ENCODE measurements around the gene SORCS1.

SORCS1 gene

DNA sequence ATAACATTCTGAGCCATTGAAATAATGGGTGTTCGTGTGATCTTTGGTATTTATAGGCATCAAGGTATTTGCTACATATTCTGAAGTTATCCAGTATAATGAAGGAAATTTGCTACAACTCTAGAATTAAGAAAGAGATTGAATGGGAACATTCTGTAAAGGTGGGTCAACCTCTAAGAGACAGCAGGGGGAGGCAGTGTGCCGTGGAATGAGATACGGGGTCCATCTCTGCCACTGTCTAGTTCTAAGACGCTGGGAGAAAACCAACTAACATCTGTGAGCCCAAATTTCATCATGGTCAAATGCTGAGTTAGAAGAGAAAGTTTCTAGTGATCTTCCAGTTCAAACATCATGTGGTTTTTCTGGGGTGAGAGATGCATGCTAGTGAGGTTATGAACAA lies 368.9 kb downstream of the SORCS1 start:
- DNase-seq: no peak

DNA sequence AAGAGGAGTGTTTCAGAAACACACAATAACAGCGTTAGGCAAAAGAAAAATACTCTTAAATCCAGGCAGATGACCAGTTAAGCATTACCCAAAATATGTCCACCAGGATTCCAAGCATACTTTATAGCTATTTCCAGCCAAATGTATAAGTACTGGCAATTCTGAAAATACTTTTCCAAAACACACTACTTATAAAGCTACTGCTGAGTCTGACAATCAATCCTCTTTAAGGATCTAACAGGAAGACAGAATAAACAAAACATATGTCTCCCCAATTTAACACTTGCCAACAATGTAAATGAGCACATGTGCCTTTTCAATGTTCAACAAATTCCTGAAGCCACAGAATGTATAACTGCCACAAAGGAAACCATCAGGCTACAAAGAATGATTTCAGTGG lies 370.9 kb downstream of the SORCS1 start:
- no peak for DNase-seq

DNA sequence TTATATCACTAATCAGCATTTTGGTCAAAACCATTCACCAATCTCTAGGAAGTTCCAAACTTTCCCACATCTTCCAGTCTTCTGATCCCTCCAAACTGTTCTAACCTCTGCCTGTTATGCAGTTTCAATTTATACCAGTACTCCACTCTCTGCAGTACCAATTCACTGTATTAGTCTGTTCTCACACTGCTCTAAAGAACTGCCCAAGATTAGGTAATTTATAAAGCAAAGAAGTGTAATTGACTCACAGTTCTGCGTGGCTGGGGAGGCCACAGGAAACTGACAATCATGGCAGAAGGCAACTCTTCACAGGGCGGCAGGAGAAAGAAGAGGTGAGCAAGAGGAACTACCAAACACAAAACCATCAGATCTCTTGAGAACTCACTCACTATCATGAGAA lies 374.9 kb downstream of the SORCS1 start:
- no peak for DNase-seq

DNA sequence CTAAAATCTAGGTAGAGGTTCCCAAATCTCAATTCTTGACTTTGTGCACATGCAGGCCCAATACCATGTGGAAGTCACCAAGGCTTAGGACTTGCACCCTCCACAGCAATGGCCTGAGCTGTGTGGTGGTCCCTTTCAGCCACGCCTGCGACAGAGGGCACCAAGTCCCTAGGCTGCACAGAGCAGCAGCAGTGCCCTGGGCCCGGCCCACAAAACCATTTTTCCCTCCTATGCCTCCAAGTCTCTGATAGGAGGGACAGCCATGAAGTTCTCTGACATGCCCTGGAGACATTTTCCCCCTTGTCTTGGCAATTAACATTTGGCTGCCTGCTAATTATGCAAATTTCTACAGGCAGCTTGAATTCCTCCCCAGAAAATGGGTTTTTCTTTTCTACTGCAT lies 375.5 kb downstream of the SORCS1 start:
- no peak for DNase-seq

DNA sequence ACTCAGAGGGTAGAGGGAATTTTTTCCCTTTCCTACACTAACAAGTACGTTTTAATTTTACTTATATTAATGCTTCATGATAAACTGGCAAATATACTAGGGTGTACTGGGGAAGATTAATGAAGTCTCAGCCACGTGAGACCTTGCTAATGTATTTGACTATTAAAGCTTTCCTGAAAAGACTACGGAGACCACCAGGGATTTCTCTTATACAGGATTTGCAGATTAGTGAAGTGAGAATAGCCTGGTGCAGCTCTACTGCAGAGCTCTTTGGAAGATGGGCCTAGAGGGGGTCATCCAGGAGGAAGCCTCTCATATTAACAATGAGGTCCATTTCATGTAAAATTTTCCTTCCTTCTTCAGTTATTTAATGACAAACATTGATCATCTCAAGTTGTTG lies 379.0 kb downstream of the SORCS1 start:
- DNase-seq: no peak

DNA sequence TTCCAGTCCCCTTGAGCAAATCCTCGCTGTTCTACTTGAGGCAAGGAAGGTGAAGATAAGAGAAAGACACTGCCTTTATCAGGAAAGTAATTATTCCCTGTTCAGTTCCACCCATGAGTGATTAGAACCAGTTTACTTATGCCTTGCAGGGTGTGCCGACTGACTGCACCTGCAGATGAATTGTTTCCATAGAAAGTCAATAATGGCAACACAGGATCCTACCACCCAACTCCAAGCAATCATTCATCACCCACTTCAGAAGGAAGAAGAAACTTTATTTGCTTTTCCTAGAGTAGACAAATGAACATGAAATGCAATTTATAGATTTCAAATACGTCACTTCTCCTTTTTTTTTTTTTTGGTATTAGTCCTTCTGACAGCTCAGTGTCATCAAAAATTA lies 383.9 kb downstream of the SORCS1 start:
- DNase-seq: no peak

DNA sequence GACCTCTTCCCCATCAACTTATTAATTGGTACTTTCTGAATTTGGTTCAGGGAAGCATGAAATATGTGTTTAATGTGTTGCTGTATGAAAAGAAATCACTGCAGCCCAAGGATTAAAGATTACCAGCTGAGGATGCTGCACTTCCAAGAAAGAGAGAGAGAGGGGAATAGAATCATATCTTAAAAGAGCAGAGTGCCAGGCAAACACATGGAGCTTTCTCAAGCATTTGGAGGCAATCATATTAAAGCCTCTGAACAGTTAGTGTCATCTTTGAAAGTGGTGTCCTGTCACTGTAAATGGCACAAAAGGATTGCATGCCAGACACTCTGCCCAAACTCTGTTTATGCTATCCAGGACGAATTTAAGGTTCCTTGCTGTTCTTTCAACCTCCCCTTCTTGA lies 386.7 kb downstream of the SORCS1 start:
- DNase-seq: no peak

DNA sequence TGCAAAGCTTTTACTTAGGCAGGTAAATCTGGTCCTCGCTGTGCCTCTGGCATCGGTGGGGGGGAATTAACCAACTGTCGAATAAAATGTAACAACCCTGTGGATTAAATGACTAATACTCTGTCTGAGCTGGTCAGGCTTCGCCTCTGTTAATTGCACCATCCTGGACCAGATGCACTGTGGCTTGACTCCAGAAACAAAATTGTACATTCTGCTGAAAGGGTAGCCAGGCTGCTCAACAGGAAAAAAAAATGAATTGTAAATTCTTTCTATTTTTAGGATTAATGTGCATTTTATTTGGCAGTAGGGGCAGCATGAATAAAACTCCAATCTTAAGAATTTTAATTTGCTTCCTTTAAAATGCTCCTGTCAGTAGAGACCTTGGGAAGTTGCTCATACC lies 389.4 kb downstream of the SORCS1 start:
- DNase-seq: no peak

DNA sequence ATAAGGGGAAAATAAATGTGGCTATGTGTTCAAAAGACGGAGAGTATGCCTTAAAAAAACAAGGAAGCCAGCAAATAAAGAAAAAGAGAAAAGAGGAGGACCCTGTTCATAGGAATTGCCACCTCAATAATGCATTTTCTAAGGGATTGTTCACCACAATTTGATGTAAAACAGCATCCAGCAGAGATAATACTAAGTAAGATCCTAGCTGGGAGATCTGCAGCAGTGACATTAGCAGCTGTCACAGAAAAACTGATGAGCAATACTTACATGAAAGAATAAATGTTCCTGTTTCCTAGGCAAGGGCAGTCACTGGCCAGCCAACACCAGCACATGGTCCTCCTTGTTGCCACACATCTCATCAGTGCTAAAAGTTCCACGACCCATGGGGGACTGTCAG lies 391.5 kb downstream of the SORCS1 start:
- DNase-seq: no peak

DNA sequence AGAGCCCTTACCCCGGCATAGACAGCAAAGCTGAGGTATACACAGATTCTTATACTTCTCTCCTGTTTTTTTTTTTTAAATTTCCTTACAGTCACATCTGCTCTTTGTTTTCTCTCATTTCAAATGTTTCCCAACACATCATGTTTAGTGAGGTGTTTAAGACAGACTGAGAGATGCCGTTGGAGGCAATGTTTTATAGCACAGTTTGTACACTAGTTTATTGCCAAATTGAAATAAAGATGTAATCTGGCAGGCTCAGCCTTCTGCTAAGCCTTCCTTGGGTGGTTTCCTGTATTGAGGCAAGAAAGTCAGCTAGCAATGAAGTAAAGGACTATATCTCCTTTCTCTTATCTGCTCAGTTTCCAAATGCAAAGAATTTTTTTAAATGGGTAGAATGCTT lies 393.4 kb downstream of the SORCS1 start:
- no peak for DNase-seq

DNA sequence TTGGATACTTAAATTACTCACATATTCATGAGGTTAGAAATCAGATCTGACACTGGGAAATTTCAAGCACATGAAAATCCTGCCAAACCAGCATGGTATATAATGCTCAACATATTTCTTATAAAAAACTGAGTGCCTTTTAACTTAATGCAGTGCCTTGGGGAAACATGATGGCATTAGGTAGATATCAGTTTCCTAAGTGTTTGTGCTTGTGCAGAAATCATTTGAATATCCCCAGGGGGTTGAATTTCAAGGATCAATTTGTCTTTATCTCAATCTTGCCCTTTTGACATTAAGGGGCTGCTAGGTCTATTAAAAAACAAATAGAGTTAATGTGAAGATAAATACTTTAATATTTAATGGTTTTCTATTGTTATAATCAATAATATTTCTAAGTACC lies 396.3 kb downstream of the SORCS1 start:
- DNase-seq: no peak

DNA sequence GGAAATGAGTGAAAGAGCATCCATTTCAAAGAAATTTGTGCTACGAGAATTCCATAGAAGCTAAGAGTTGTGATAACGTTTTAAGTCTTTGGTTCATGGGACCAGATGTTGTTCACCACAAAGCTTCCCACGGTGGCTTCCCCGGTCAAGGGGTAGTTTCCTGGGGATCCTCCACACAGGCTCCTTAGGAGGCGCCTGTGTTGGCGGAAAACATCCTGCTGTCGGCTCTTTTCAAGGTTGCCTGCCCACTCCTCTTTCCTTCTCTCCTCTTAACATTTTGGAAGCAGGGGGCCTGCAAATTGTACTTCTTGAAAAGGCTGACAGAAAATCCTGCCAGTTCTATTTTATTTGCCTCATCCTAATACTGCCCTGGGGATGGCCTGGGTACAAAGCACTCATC lies 398.6 kb downstream of the SORCS1 start:
- no peak for DNase-seq

DNA sequence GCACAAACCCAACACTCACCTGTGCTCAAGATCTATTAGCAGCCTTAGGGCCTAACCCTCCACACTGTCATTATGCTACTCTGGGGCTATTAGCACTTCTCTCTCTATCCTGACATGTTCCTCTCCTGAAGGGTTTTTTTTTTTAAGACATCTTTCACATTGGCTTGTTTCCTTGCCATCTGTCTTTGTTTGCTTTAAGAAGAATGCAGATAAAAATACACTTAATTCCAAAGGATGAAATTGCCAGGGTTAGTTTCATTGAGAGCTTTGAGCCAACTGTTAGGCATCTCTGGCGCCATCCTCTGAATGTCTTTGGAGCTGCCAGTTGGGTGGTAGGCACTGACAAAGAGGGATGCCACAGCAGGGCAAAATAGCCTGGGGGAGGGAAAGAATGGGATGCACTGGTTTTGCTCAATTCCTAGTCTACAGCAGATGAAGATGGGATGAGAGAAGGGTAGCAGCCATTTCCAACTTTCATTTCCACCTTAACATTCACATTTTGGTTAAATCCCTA lies 399.2 kb downstream of the SORCS1 start:
- no peak for DNase-seq

DNA sequence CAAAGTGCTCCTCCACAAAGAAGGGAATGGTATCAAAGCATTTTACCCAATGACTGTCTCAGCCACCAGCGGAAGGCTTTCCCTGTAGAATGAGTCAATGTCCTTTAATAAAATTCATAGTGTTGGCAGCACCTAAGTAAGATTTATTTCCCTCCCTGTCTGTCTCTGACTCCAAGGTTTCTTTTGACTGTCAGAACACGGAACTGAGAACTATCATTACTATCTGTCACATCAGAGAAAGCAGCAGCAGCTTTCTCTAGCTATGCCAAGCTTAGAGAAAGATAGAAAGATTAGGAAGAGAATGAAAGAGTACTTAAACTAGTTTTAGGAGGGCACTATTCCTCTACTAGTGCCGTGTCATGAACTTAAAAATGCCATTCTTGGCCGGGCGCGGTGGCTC lies 400.1 kb downstream of the SORCS1 start:
- DNase-seq: no peak

DNA sequence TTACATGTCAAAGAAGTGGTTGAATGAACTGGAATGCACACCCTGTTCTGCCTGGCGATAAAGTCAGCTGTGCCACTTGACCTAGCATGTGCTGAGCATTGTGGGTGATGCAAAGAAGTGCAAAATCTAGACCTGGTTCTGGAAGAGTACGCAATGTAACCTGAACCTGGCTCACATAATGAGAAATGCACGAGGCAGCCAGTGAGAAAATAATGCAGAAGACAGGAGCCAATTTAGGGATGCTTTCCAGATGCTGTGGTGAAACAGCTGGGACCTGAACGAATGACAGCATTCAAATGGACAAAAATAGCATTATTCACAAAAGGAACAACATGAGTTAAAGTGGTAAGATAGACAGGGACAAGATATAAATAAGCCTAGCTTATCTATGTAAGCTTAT lies 402.6 kb downstream of the SORCS1 start:
- DNase-seq: no peak

DNA sequence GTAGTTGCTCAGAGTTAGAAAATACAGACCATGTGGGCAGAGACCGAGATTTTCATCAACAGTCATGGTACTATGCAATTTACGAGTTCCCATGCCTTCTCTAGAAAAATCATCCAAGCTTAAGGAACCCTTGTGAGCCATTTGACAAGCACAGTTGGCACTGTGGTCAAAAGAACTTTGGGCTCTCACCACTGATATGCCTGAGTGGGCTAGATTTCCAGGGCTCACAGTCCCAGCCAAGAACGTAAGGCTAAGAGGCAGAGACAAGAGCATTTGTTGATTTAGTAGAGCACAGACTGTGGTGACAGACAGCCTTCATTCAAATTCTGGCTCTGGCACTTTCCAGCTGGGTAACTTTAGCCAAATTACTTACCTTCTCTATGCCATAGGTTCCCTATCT lies 407.0 kb downstream of the SORCS1 start:
- no peak for DNase-seq

DNA sequence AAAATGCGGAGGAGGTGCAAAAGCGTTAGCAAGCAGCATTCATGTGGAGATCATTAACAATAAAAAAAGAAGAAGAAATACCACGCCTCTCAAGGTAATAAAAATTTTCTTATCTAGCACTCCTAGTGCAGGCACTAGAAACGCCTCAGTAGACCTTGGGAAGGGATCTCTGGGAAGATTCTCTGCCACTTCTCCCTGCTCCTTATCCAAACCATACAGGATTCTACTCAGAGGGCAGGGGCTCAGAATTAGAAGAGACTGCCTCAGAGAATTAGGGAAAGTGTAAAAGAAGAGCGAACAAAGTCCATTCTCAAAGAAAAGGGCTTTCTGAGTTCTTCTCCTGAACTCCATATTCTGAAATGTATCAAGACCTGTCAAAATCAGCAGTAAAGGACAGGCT lies 413.4 kb downstream of the SORCS1 start:
- no peak for DNase-seq

DNA sequence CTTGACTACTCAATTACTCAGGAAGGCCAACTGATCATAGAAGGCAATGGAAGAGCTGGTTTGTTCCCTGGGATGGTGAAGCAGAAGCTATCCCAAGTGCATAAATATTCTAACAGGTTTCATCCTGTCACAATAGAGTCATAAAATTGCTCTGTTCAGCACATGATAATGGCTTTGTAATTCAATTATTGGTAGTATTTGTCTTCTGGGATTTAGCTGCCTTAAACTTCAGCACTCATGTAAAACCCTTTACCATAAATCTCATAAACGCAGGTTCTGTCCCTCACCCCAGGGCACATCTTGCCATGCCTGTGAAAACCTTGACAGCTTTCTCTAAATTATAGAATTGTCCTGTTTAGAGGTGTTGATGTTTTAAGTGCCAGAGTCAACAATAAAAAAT lies 417.6 kb downstream of the SORCS1 start:
- DNase-seq: no peak

DNA sequence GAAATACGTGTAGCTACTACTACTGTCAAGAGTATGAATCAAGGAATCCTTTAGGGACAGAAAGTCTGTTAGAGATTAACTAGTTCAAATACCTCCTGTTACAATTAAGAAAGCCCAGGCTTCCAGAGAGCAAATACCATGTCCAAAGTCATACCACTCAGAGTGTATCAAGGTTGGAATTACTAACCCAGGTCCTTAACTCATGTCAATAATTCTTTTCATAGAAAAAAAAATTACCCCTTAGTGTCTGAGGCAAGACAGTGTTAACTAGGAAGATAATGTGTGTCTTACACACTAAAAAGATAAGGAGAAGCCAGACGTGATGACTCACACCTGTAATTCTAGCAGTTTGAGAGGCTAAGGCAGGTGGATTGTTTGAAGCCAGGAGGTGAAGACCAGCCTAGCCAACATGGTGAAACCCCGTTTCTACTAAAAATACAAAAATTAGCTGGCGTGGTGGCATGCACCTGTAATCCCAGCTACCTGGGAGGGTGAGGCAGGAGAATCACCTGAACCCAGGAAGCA lies 423.4 kb downstream of the SORCS1 start:
- DNase-seq: no peak

DNA sequence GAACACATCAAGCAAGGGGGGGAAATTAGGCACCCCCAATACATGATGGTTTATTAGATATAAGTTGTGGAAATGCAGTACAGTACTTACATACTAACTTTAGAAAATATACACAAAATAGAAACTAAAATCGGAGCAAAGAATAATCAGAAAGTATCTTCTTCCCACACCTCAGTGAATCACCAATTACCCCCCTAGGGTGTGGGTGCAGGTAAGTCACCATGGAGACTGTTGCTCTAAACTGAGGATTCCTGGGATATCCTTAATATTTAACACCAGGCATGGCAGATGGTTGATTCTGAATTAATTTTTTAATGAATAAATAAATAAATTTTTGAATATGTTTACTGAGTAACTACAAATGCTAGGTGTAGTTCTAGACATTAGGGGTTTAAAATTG lies 424.4 kb downstream of the SORCS1 start:
- DNase-seq: no peak

DNA sequence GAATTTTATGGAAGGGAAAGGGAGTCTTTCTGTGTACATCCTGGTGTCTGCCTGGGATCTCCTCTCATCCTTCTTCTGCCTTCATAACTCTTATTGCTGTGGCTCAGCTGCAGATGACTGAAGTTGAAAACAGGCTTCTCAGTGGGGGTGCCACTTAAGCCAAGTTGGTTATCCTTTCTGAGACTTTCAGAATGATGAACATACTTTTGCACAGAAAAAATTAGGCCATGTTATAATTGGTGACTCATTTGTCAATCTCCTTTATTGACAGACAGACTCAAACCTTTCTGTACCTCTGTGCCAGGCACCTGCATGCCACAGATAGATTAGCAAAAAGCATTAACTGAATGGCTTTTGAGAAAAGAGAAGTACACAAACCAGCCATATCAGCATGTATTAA lies 430.3 kb downstream of the SORCS1 start:
- no peak for DNase-seq

DNA sequence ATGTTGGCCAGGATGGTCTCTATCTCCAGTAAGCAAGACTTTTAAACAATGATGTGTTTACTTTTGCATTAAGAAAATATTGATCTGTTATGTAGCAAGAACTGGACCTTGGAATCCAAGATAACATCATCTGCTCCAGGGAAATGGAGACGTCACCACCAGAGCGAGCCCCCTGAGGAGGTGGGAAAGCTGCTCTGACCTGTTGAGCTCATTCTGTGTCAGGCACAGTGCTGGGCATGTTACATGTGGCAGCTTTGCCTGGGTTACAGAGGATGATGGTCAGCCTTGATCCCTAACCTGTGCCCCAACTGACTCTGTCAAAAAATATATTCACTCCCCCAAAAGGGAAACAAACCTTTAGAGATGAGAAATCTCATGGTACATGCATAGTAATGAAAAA lies 436.3 kb downstream of the SORCS1 start:
- no peak for DNase-seq

DNA sequence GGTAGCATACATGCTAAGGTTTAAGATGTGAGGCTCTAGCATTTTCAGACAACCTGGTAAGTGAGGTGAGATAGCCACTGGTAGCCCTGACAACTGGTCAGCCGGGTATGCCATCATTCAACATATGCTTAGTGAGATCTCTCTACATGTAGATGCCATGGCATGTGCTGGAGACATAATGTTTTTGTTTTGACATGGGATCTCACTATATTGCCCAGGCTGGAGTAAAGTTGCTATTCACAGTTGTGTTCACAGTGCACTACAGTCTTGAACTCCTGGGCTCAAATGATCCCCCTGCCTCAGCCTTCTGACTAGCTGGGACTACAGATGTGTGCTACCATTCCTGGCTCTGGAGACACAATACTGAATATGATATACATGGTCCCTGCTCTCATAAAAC lies 437.3 kb downstream of the SORCS1 start:
- DNase-seq: no peak

DNA sequence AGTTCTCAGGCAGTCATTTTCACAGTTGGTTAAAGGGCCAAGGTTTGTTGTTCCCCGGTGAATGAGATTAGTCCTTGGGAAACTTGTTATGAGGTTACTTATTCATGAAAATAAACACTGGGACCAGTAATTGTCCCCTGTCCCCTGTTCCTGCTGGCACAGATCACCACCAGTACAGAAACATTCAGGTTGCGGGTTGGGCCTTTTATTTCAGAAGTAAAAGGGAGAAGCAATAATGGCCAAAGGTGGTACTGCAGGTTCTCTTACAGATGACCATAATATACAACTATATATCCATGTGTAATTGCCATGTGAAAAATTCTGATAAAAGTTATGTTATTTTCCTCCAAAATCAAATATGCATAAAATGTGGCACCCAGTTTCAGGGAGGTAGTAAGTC lies 442.0 kb downstream of the SORCS1 start:
- no peak for DNase-seq

DNA sequence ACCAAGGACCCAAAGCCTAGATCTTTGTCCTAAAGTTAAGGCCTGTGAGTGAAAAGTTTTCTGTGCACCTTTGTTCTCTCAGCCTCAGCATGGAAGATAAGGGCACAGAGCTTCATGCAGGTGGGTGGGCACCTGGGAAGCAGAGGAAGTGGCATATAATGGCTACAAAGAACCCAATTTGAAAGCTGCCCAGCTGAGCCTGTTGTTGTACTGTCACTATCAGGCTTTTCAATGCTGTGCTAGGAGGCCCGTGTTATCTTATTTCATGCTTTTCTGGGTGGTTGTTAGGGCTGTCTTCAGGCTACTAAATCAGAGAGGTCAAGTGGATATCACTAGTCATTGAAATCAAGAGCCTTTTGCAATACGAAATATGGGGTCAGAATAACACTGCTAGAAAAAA lies 443.8 kb downstream of the SORCS1 start:
- DNase-seq: no peak

DNA sequence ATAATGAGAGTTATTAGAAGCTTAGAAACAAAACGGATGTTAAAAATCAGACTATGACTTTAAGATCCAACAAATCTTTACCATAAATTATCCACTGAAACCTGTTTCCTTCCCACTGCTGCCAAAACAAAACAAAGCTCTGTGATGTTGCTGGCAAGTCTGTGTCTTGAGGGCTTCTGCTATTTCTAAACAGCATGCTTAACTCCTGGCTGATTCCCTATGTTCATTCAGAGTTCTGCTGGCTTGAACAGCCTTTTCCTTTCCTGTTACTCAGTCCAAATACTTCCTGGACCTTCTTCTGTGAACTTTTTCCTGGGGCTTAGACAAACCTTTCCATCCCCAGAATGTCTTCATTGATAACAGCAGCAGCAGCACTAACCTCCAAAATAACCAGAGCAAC lies 448.1 kb downstream of the SORCS1 start:
- no peak for DNase-seq

All from activated CD4-positive, alpha-beta T cell treated with anti-CD3 and anti-CD28 coated beads, Interleukin-2, amount 50 U/mL, for 48 hours (primary cell).